HS-27A (cell line): ENCODE data around the gene KCNAB1.
"Not testable (repeated sequence)": the region's sequence is repeated elsewhere in the genome, so short reads cannot be mapped to it uniquely, and the experiment has no call there.

Source experiments
- DNase-seq: peaks from one replicate; pipeline ENCODE4 v3.0.0-alpha.2; 2012; ENCODE audit warnings: low read depth, missing footprints

The KCNAB1 gene

DNA sequence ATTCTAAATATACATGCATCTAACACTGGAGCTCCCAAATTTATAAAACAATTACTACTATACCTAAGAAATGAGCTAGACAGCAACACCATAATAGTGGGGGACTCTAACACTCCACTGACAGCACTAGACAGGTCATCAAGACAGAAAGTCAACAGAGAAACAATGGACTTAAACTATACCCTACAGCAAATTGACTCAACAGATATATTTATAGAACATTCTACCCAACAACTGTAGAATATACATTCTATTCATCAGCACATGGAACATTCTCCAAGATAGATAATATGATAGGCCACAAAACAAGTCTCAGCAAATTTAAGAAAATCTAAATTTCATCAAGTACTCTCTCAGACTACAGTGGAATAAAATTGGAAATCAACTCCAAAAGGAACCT is 102.0 kb downstream of the KCNAB1 start:
- not testable (repeated sequence) for DNase-seq

DNA sequence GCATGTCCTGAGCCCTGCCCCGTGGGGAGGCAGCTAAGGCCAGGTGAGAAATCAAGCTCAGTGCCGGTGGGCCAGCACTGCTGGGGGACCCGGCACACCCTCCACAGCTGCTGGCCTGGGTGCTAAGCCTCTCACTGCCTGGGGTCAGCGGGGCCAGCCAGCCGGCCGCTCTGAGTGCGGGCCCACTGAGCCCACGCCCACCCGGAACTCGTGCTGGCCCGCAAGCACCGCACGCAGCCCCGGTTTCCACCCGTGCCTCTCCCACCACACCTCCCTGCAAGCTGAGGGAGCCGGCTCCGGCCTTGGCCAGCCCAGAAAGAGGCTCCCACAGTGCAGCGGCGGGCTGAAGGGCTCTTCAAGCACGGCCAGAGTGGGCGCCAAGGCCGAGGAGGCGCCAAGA is 103.7 kb downstream of the KCNAB1 start:
- DNase-seq = not testable (repeated sequence)

DNA sequence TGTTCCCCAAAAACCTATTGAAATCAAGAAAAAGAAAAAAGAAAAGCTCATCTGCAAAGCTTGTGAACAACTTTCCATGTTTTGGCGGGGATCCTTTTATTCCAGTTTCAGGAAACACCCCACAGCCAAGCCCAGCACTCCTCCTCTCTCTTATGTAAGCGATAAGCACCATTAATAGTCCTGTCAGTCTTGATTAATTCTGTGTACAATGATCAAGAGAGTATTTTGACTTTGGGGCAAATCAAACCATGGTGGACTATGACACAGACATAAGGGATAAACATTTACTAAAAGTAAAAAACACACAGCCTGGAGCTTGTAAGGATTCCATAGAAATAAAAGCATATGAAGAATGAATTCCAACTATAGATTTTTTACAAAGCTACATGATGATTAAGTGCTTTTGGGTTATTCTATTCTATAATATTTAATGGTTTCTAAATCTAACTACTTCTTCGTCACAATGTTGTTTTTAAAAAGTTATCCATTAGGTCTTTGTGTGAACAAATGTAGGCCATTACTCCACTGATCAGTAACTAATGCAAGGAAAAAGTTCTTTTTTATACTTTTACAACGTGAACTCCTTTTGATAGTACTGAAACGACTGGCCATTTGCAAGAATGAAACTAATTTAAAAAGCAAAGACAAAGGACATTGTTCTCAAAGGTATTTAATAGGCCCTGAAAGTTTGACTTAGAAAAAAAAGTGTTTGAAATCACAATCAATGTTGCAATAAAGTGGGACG is 106.5 kb downstream of the KCNAB1 start:
- DNase-seq = no peak

DNA sequence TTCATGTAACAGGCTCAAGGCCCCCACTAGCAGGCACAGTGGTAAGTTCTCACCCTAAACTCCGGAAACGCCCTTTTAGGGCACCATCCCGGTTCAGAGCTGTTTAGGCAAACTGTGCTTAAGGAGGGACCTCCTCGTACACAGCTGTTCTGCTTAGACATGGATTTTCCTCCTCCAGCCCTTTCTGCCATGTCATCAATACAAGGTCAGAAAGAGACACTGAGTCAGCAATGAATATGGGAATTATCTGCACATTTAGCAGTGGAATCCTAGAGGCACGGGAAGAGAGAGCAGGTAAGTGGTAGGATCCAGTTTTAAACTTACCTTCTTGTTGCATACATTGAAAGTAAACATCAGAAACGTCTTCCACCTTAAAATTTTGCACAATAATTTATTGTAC is 107.3 kb downstream of the KCNAB1 start:
- no peak for DNase-seq

DNA sequence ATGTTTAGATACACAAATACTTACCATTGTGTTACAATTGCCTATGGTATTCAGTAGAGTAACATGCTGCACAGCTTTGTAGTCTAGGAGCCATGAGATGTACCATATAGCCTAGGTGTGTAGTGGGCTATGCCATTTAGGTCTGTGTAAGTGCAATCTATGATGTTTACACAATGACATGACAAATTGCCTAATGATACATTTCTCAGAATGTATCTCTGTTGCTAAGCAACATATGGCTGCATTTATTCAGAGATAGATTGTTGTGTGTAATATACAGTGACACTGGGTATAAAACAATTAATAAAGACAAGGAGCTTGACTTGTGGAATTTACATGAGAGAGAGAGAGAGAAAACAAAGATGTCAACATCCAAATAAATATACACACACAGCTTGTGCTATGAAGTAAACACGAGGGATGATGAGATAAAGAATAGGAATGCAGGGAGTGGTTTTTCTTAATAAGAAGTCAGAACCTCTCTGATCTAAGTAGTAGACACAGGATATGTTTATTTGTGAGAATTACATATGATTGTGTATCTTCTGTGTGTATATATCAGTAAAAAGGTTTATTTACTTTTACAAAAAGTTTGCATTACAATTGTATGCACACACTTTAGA is 110.0 kb downstream of the KCNAB1 start:
- no peak for DNase-seq

DNA sequence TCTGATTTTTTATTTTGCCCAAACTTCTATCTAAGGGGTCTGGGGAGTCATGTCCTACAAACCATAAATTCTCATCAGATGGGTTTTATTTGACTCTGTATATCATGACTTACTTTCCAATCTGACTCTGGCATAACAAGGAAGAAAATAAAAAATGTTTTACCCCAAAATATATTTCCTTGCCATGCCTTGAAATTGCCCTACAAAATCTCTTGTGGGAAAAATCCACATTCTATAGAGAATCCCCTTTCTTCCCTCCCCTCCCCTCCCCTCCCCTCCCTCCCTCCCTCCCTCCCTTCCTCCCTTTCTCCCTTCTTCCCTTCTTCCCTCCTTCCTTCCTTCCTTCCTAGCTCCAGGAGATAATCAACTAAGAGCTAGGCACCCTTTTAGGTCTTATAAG is 110.8 kb downstream of the KCNAB1 start:
- DNase-seq = not testable (repeated sequence)

DNA sequence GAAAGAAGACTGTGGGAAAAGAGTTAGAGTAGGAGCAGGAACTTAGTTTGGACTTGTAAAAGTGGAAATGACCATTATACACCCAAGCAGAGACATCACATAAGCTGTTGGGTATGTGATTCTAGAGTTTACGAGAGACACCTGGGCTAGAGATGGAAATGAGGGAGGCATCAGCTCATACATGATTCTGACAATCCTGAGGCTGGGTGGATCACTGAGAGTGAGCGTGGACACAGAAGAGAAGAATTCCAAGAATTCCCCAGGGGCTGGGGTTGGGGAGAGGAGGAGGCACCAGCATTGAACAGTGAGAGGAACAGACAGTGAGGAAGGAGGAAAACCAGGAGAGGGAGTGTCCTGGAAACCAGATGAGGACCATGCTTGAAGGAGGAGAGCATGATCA is 113.5 kb downstream of the KCNAB1 start:
- peak; percentile 30 for DNase-seq

DNA sequence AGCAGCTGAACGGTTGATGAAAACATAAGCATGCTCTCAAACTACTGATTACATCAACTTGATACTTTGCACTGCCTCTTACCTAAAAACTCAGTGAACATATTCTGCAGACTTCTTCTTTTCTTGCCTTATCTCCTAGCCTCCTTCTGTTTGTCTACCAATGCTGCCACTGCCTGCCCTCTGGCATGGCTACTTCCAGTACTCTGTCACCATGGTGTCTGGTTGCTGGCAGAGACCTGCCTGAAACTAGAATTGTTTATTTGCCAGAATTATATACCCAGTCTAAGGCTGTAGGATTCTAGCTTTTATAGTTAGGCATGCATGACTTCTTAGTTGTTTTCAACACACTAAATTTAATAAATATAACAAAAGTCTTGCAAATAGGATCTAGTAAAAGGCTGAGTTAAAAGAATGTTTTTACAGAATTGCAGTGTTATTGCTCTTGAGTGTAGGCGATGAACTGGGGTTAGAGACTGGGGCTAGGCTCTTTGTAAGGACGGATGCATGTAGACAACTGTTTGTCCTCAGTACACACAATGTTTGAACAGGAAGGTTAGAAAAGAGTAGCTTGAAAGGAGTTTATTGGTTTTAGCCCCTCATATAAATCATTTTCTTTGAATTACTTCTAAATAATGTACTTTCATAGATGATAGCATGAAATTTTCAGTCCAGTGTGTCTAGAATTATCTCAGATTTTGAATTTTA is 116.3 kb downstream of the KCNAB1 start:
- DNase-seq = no peak

DNA sequence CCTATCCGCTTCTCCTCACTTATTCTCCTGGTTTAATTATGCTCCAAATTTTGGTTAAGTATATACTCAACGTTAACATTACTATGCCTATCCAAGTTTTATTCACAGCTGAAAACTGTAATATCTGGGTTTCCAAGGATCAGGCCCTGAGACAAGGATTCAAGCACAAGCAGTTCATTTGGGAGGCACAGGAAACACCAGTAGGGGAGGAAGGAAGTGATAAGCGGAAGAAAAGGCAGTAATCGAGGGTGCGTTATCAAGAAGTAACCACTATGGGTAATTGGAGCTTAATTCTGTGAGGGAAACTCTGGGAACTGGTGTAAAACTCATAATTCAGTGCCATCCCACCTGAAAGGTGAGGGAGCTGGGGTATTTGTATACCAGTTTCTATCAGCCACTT is 120.3 kb downstream of the KCNAB1 start:
- no peak for DNase-seq

DNA sequence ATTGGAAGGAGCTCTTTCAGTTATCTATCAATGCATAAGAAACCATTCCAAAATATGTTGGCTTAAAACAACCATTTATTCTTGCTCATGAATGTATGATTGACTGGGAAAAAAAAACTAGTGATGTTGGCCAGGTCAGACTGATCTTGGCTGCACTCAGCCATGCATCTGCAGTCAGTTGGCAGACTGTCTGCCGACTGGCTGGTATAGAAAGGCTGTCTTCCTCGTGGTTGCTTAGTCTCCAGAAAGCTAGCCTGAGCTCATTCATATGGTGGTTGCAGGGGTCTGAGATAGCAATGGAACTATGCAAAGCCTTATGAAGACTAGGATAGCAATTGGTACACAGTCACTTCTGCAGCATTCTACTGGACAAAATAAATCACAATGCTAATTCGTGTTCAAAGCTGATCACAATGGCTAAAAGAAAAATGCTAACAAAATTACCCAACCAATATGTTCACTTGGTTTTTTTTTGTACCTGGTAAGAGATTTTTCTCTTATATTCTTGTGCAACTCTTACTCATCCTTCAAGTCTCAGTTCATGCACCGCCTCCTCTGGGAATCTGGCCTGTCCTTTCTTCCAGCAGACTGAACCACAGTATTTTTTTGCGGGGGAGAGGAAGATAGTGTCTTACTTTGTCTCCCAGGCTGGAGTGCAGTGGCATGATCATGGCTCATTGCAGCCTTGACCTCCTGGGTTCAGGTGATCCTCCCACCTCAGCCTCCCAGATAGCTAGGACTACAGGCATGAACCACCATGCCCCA is 126.8 kb downstream of the KCNAB1 start:
- DNase-seq = no peak

DNA sequence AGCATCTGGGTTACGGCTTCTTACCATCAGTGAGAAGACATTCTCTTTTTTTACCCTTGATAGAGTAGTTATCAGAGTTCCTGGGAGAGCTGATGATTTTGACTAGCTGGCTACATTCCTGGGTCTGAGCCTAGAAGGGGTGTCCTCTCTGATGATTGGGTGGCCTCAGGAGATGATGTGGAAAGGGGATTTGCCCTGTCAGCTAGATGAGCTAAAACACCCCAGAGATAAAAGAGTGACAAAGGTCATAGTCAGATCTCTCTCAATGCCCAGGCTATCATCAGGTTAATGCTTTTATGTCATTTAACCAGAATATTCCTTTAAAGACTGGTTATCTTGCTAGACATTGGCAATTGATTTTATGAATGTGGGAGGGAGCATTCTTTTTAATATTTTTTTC is 130.2 kb downstream of the KCNAB1 start:
- DNase-seq = no peak

DNA sequence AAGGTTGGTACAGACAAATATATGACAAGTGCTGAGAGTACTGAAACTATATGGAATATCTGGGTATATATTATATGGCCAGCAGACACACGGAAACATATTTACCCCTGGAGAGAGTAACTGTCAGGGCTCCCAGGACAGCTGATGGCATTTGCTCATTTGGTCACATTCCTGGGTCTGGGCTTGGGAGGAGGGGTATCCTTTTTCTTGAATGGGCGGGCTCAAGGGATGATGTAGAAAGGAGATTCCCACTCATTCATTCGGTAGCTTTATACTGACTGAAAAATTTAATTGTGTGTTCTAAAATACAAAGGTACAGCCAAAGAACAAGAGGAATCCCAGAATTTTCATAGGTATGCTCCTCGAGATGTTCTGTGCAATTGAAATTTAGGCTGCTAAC is 131.0 kb downstream of the KCNAB1 start:
- no peak for DNase-seq

DNA sequence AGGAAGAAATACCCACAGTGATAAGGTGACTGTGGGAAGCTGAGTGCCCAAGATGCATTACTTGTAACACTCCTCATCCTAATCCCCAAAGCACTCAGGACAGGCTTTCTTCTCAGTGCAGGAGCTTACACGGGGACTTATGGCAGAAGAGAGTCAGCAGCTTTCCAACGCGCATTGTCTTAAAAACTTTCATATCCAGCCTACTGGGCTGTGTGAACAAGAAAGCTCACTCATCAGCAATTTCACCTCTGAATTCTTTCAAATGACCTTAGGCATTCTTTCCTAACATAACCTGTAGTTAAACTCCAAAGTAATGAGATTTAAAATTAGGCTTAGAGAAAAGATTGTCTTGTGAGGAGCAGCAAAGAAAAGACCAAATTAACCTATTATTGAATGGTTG is 132.3 kb downstream of the KCNAB1 start:
- no peak for DNase-seq

DNA sequence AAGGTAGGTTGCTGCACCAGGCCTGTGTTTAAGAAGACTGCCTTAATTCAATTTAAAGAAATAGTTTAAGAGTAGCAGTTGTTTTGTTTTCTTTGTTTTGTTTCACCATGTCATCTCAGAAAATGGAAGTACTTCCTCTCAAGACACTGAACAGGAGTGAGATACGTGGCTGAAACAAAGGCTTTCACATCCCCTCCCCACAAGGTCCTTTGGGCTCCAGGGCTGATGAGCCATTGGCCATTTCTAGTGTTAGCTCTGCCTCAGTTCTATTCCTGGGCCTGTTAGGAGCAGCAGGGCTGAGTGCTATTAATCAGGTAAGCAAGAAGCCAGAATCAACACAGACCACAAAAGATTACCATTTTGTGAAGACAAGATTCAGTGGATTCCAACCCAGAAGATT is 132.8 kb downstream of the KCNAB1 start:
- no peak for DNase-seq

DNA sequence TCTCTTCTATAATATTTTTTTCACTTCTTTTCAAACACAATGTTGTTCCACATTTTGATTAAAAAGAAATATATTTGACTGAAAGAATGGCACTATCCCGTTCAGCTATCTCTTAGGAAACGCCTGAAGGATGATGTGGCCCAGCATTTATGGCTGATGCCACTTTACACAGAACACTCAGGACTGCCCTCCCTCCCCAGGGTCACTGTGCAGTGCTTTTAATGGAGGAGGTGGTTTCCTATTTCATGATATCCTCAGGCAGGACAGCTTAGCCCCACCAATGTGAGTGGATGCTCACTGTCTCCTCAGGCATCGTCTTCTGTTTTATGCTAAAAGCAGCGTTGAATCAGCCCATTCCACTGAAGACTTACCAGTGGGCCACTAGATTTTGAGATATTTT is 135.9 kb downstream of the KCNAB1 start:
- no peak for DNase-seq

DNA sequence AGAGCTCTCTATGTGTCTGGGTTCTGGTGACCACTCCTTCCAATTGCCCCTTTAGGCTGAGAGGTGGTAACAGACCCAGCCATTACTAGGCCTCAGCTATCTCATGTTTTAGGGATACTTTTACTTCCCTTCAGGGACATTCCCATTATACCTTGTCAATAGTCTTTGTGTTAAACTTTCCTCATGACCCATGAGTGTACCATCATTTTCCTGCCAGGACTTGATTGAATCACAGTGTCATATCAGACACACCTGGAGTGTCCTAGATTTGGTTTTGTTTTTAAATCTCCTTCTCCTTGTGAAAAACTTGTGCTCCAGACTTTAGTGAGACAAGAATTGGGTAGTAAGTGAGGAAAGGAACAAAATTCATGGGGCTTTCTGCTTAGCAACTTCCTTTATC is 136.6 kb downstream of the KCNAB1 start:
- DNase-seq = no peak

DNA sequence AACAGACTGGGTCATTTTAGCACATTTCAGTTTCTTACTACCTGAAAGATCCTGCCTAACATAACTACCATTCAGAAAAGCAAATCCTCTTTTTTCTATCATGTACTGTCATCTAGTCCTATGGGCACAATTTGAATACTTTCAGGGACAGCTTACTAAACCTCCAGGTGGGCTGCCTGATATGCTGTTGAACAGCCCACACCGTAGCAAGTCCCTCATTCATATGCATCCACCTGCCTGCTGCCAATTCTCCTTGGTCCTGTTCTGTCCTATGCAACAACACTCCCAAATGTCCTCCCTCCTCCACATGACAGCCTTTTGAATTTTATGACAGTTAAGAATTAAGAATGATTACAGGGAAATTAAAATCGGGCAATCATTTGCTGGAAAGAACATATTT is 137.9 kb downstream of the KCNAB1 start:
- DNase-seq = no peak

DNA sequence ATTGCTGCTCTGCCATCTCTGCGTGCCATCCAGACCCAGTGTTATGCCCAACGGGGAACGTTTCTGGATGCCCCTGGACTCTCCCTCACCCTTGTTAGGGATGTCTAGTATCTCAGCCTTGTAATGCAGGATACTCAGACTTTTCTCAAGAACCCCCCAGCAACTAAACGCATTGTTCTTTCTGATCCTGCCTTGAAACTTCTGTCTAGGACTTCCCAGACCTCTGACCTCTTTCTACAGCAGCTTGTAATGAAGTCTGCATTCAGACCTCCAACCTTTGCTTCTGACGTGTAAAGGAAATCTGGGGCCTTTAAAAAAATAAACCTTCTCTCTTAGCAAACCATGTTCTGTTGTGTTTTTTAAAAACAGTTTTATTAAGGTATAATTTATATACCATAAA is 139.5 kb downstream of the KCNAB1 start:
- no peak for DNase-seq

DNA sequence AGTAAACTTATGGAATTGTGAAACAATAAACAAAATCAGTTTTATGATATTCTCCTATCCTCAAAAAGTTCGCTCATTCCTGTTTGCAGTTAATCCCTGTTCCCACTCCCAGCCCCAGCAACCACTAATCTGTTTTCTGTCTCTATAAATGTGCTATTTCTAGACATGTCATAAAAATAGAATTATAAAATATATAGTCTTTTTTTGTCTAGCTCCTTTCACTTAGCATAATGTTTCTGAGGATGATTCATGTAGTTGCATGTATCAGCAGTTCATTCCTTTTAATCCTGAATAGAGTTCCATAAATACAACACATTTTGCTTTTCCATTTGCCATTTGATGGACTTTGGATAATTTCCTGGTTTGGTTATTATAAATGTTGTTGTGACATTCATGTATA is 140.0 kb downstream of the KCNAB1 start:
- DNase-seq = no peak

DNA sequence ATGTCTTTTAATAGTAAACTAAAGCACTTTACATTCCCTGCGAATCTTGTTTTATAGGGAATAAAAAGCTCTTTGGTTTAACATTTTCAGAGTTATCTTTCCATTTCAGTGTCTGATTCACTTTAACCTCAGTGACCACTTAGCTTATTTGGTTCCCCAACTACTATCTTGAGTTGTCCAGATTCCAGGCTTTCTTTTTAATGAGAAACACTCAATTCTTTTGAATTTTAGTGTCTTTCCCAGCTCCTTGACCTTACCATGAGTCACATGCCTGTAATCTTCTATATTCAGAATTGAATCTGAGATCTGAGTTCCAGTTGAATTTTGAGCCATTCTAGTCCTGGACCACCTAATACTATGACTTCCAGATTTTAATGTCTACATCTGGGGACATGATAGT is 144.4 kb downstream of the KCNAB1 start:
- no peak for DNase-seq

DNA sequence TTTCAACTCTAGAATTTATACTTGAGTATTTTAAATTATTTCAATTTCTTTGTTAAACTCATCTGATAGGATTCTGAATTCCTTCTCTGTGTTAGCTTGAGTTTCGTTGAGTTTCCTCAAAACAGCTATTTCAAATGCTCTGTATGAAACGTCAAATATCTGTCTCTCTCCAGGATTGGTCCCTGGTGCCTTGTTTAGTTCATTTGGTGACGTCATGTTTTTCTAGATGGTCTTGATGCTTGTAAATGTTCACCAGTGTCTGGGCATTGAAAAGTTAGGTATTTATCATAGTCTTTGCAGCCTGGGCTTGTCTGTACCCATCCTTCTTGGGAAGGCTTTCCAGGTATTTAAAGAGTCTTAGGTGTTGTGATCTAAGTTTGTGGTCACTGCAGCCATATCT is 151.1 kb downstream of the KCNAB1 start:
- DNase-seq = no peak

DNA sequence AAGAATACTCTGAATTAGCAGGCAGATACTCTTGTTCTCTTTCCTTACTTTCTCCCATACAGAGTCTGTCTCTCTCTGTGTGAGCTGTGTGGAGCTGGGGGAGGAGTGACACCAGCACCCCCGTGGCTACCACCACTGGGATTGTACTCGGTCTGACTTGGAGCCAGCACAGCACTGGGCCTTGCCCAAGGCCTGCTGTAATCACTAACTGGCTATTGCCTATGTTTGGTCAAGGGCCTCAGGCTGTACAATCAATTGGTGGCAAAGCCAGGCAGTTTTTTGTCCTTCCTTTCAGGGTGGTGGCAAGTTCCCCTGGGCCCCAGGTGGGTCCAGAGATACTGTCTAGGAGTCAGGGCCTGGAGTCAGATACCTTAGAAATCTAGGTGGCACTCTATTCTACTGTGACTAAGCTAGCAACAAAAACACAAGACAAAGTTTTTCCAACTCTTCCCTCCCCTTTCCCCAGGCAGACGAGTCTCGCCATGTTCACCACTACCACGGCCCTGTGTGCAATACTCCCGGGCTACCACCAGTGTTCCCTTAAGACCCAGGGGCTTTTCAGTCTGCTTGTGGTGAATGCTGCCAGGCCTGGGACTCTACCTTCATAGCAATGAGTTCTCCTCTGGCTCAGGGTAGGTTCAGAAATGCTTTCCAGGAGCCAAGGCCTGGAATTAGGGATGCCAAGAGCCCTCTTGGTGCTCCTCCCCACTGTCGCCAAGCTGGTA is 151.8 kb downstream of the KCNAB1 start:
- DNase-seq = no peak
